Kidney (tissue), 14 donors: ENCODE measurements around the gene RASGRP3. TPM values are rescaled to one million over a fixed set of nuclear protein-coding genes. Genes with fewer than 3 reads are reported as not detected.

ENCODE experiments used
- DNase-seq, 5 donors: peaks; one replicate each; pipeline ENCODE4 v3.0.0-alpha.2; 2013 to 2020
- FAIRE-seq: peaks from 2 replicates; lab custom pipeline; 2012; peaks lifted over from hg19 to GRCh38; lab: Jason Lieb, UNC
- H3K27ac ChIP-seq, 2 donors: one replicate each; pipeline ENCODE4 v1.7.0; 2013; ENCODE audit warnings: low read depth in 2 of 2, low read length in 2 of 2, inconsistent platforms in 1 of 2
- H3K27me3 ChIP-seq: one replicate; pipeline ENCODE4 v1.7.1; 2013; ENCODE audit warnings: low read length, inconsistent platforms; ENCODE audit not compliant: control insufficient read depth, insufficient read depth
- H3K36me3 ChIP-seq, 3 donors: one replicate each; pipeline versions ENCODE4 v1.7.0 to v1.7.1; 2013; ENCODE audit warnings: low read length in 3 of 3, control low read depth in 1 of 3, inconsistent platforms in 1 of 3; ENCODE audit not compliant: insufficient read depth in 3 of 3, control insufficient read depth in 2 of 3
- H3K4me1 ChIP-seq, 3 donors: one replicate each; pipeline versions ENCODE4 v1.7.0 to v1.7.1; 2013; ENCODE audit warnings: low read length in 3 of 3, inconsistent platforms in 1 of 3, low read depth in 1 of 3; ENCODE audit not compliant: control insufficient read depth in 2 of 3, insufficient read depth in 2 of 3
- H3K4me3 ChIP-seq, 3 donors: one replicate each; pipeline versions ENCODE4 v1.7.0 to v1.8.1; 2013; ENCODE audit warnings: low read length in 3 of 3, control low read depth in 1 of 3, inconsistent platforms in 1 of 3
- H3K9ac ChIP-seq, 3 donors: one replicate each; pipeline versions ENCODE4 v1.7.0 to v1.7.1; 2013; ENCODE audit warnings: low read length in 3 of 3, control low read depth in 1 of 3, inconsistent platforms in 1 of 3
- H3K9me3 ChIP-seq, 3 donors: one replicate each; pipeline versions ENCODE4 v1.7.0 to v1.7.1; 2013; ENCODE audit warnings: low read length in 3 of 3, control low read depth in 1 of 3, inconsistent platforms in 1 of 3; ENCODE audit not compliant: control insufficient read depth in 2 of 3, insufficient read depth in 1 of 3
- intact Hi-C: fragments of 100-400 bp; cut with DNase I; formaldehyde crosslinking; loops from one replicate; pipeline ENCODE4 v1.11.1; 2022
- polyA plus RNA-seq: library from polyadenylated mRNA; stranded (reverse); fragments of 350-450 nt; fragmentation: Illumina TruSeq; extraction: RNeasy Lipid Tissue Mini Kit (QIAGEN cat#74804); gene quantifications from one replicate; pipeline ENCODE4 v1.2.3, GENCODE V29; 2014; ENCODE audit warnings: low read depth, low replicate concordance; ENCODE audit not compliant: insufficient read depth
- total RNA-seq: library from RNA; stranded (reverse); fragmentation: NEBNext Ultra II Directional; extraction: Animal tissue kit (Norgen Biotek cat#: 25700); gene quantifications from one replicate; pipeline ENCODE4 v1.2.1, GENCODE V29; 2021
- TF ChIP-seq, protein P1 (sequence below): IDR thresholded peaks from 3 replicates; pipeline ENCODE4 v1.5.1; 2012; ENCODE audit warnings: mild to moderate bottlenecking, moderate library complexity, borderline replicate concordance; ENCODE audit not compliant: insufficient read depth; ENCODE audit errors: extremely low read depth
- donor health status: control.
- donor health status: control.
- donor health status: control.
- donor health status: control.
- donor health status: control.
- donor health status: DM: yes; HTN: yes; CAD: no.
- donor health status: Normal renal cell carcinoma (clear cell type).

RASGRP3 gene
- total and polyA plus RNA-seq, 2 donors from 2014 or later: 7.8 to 22.6 TPM

GRCh38 chr2:33430856-33431255 lies 45.6 kb upstream of the RASGRP3 start:
- no peaks in the 10 kb centered on the region for H3K9me3 ChIP-seq
- H3K4me3 ChIP-seq: no peak overlapping the region
- FAIRE-seq (no peak), DNase-seq (no peak)
- TF ChIP-seq, protein P1, sequence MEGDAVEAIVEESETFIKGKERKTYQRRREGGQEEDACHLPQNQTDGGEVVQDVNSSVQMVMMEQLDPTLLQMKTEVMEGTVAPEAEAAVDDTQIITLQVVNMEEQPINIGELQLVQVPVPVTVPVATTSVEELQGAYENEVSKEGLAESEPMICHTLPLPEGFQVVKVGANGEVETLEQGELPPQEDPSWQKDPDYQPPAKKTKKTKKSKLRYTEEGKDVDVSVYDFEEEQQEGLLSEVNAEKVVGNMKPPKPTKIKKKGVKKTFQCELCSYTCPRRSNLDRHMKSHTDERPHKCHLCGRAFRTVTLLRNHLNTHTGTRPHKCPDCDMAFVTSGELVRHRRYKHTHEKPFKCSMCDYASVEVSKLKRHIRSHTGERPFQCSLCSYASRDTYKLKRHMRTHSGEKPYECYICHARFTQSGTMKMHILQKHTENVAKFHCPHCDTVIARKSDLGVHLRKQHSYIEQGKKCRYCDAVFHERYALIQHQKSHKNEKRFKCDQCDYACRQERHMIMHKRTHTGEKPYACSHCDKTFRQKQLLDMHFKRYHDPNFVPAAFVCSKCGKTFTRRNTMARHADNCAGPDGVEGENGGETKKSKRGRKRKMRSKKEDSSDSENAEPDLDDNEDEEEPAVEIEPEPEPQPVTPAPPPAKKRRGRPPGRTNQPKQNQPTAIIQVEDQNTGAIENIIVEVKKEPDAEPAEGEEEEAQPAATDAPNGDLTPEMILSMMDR: no peak
- no peak overlapping the region for H3K27ac ChIP-seq
- no peaks in the 10 kb centered on the region for H3K27me3 ChIP-seq
- H3K4me1 ChIP-seq: peaks cover 0 to 2% (median 0%) of the 10 kb centered on the region in 3 donors
- intact Hi-C loops: no loop called here
- H3K9ac ChIP-seq: no peak overlapping the region
- no peaks in the 10 kb centered on the region for H3K36me3 ChIP-seq

- TF ChIP-seq, protein P1: no peak
- H3K9ac ChIP-seq: no peak overlapping the region
- no peak overlapping the region for H3K27ac ChIP-seq
- H3K36me3 ChIP-seq: no peaks in the 10 kb centered on the region
- H3K4me1 ChIP-seq: no peaks in the 10 kb centered on the region
- no peak overlapping the region for H3K4me3 ChIP-seq
- H3K27me3 ChIP-seq: no peaks in the 10 kb centered on the region
- H3K9me3 ChIP-seq: no peaks in the 10 kb centered on the region
- FAIRE-seq (no peak), DNase-seq (no peak)
- intact Hi-C loops: no loop called here
Measured at GRCh38 chr2:33432871-33433270, 43.6 kb upstream of the RASGRP3 start.

- H3K4me1 ChIP-seq: no peaks in the 10 kb centered on the region
- TF ChIP-seq, protein P1: no peak
- DNase-seq (no peak), FAIRE-seq (no peak)
- no peak overlapping the region for H3K27ac ChIP-seq
- intact Hi-C loops: no loop called here
- H3K9ac ChIP-seq: no peak overlapping the region
- no peaks in the 10 kb centered on the region for H3K27me3 ChIP-seq
- H3K9me3 ChIP-seq: no peaks in the 10 kb centered on the region
- H3K4me3 ChIP-seq: no peak overlapping the region
- no peaks in the 10 kb centered on the region for H3K36me3 ChIP-seq
Measured at GRCh38 chr2:33433279-33434235, 42.9 kb upstream of the RASGRP3 start.
